Panc1 (cell line): ENCODE measurements around the gene RAB21. TPM values are rescaled to one million over a fixed set of nuclear protein-coding genes. Genes with fewer than 3 reads are reported as not detected.

Source experiments
- ATAC-seq: fragments of 200-7000 bp; cut with Tn5 transposase; 2 replicates; pipeline ENCODE4 v1.9.1; 2020; ENCODE audit warnings: mild to moderate bottlenecking, moderate library complexity
- BruUV-seq: library from RNA; stranded (reverse); fragments of 400-500 nt; replicated peaks from 2 replicates; lab custom pipeline; 2021; lab: Mats Ljungman, UMichigan
- CTCF ChIA-PET: fragments of 300-600 bp; sonication (Branson Sonifier 250); formaldehyde crosslinking; loops from one replicate; lab custom pipeline; 2022; ENCODE audit warnings: antibody characterized with exemption; lab: Charles Lee
- POLR2A ChIA-PET: fragments of 300-600 bp; sonication (Branson Sonifier 250); formaldehyde crosslinking; loops from one replicate; lab custom pipeline; 2022; ENCODE audit warnings: antibody characterized with exemption; lab: Charles Lee
- DNase-seq: peaks from one replicate; pipeline ENCODE4 v3.0.0-alpha.2; 2010; ENCODE audit warnings: low read depth, low spot score
- H3K27ac ChIP-seq: 2 replicates; pipeline ENCODE4 v1.5.1; 2011; ENCODE audit warnings: mild to moderate bottlenecking, low read length, inconsistent platforms
- H3K27me3 ChIP-seq: fragments of 200-500 bp; sonication (Bioruptor generic); 2 replicates; pipeline ENCODE4 v1.6.0; 2014; ENCODE audit warnings: low read length, inconsistent platforms; ENCODE audit not compliant: control insufficient read depth, insufficient read depth
- H3K36me3 ChIP-seq: fragments of 200-500 bp; sonication (Bioruptor generic); 2 replicates; pipeline ENCODE4 v1.5.1; 2014; ENCODE audit warnings: inconsistent platforms, mild to moderate bottlenecking, low read length, moderate library complexity; ENCODE audit not compliant: control insufficient read depth, insufficient read depth
- H3K4me1 ChIP-seq: 2 replicates; pipeline ENCODE4 v1.5.1; 2011; ENCODE audit warnings: inconsistent platforms, mild to moderate bottlenecking, low read length, moderate library complexity; ENCODE audit not compliant: control insufficient read depth, insufficient read depth
- H3K4me3 ChIP-seq, 2 experiments: 2 replicates each; pipeline ENCODE4 v1.5.1; 2011 to 2012; ENCODE audit warnings: low read depth in 2 of 2, low read length in 2 of 2, mild to moderate bottlenecking in 2 of 2, inconsistent platforms in 1 of 2, moderate library complexity in 1 of 2
- H3K9me3 ChIP-seq: fragments of 200-500 bp; sonication (Bioruptor generic); 2 replicates; pipeline ENCODE4 v1.5.1; 2014; ENCODE audit warnings: low read depth, mild to moderate bottlenecking, inconsistent platforms, low read length, moderate library complexity; ENCODE audit not compliant: control insufficient read depth, insufficient read depth
- POLR2AphosphoS5 ChIP-seq: IDR thresholded peaks from 2 replicates; pipeline ENCODE4 v1.6.1; 2012; ENCODE audit warnings: mild to moderate bottlenecking, low read depth, low read length, moderate library complexity
- SIN3A ChIP-seq: IDR thresholded peaks from 2 replicates; pipeline ENCODE4 v1.6.1; 2012; ENCODE audit warnings: low read depth, mild to moderate bottlenecking, low read length, moderate library complexity, borderline replicate concordance; ENCODE audit not compliant: insufficient read depth
- TCF7L2 ChIP-seq: IDR thresholded peaks from 2 replicates; pipeline ENCODE4 v1.6.1; 2011; ENCODE audit warnings: mild to moderate bottlenecking, low read depth, low read length, inconsistent platforms
- in situ Hi-C: cut with HindIII; loops from 2 replicates; pipeline ENCODE4 v1.10.0; 2016; ENCODE audit warnings: low sequenced_read_pairs, low pct_unique_long_range_greater_than_20kb
- intact Hi-C: fragments of 100-400 bp; cut with micrococcal nuclease; formaldehyde crosslinking; loops from one replicate; pipeline ENCODE4 v1.10.0; 2022; ENCODE audit not compliant: unreplicated experiment
- total RNA-seq: library from RNA; stranded (reverse); gene quantifications from one replicate; pipeline ENCODE4 v1.2.1, GENCODE V29; 2021; ENCODE audit not compliant: unreplicated experiment
- TF ChIP-seq, protein P1 (sequence below): fragments of 450-650 bp; IDR thresholded peaks from 2 replicates; pipeline ENCODE4 v1.5.1; 2017; ENCODE audit warnings: mild to moderate bottlenecking
- TF ChIP-seq, protein P2 (sequence below), 2 experiments: IDR thresholded peaks; 2 replicates each; pipeline ENCODE4 v1.6.1; 2011 to 2012; ENCODE audit warnings: low read depth in 2 of 2, control low read depth in 1 of 2, low read length in 1 of 2, mild to moderate bottlenecking in 1 of 2, moderate library complexity in 1 of 2; ENCODE audit not compliant: insufficient read depth in 1 of 2

The RAB21 gene
- total RNA-seq, 1 experiment from 2014 or later: 57.2 TPM

DNA sequence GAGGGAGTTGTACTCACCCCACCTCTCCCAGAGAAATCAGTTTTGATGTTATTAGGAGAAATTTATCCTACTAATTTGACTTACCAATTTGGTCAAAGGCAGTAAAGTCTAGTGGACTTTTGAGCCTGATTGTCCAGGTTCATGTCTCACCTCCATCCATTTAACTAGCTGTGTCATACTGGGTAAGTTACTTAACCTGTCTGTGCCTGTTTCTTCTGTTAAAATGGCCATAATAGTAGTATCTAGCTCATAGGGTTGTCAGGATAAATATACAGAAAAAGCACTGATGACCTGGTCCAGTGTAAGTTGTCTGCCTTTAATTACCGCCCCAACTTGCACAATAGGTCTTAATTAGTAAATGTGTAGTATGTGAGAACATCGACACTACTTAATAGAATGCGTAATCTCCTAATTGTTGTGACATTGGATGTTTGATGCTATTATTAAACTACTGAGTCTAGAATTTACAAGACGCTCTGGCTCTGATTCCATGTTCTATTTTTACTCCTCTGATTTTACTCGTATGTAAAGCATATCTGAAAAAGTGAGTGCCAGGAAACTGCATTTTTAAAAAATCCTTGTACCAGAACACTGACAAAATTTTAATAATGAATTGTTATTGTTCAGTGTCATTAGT, 1.5 kb downstream of the RAB21 start:
- intact Hi-C loops (no loop called here), in situ Hi-C loops (no loop called here)
- Histone ChIP-seq H3K4me3 (peak overlapping the region; percentile 85 to 95), H3K4me1 (peaks cover 7% of the 10 kb centered on the region), H3K27me3 (no peaks in the 10 kb centered on the region), H3K36me3 (peaks cover 3% of the 10 kb centered on the region; the same call in 1 of the 2 replicates), H3K27ac (peak overlapping the region; percentile 90), H3K9me3 (peaks cover 36% of the 10 kb centered on the region; the same call in 1 of the 2 replicates)
- no peak for DNase-seq
- ChIA-PET POLR2A (no interaction called here), CTCF (no interaction called here)
- ATAC-seq: no peak
- TF ChIP-seq, protein P1, sequence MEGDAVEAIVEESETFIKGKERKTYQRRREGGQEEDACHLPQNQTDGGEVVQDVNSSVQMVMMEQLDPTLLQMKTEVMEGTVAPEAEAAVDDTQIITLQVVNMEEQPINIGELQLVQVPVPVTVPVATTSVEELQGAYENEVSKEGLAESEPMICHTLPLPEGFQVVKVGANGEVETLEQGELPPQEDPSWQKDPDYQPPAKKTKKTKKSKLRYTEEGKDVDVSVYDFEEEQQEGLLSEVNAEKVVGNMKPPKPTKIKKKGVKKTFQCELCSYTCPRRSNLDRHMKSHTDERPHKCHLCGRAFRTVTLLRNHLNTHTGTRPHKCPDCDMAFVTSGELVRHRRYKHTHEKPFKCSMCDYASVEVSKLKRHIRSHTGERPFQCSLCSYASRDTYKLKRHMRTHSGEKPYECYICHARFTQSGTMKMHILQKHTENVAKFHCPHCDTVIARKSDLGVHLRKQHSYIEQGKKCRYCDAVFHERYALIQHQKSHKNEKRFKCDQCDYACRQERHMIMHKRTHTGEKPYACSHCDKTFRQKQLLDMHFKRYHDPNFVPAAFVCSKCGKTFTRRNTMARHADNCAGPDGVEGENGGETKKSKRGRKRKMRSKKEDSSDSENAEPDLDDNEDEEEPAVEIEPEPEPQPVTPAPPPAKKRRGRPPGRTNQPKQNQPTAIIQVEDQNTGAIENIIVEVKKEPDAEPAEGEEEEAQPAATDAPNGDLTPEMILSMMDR: no peak
- TF ChIP-seq SIN3A: no peak
- BruUV-seq: TSS peak; percentile 67

GRCh38 chr12:71759941-71760340, 5.3 kb downstream of the RAB21 start:
- peaks cover 4% of the 10 kb centered on the region; the same call in 1 of the 2 replicates for H3K4me1 ChIP-seq
- intact Hi-C loops (no loop called here), in situ Hi-C loops (no loop called here)
- DNase-seq (no peak), ATAC-seq (no peak)
- no peak overlapping the region for H3K27ac ChIP-seq
- no TSS peak for BruUV-seq
- H3K27me3 ChIP-seq: no peaks in the 10 kb centered on the region
- H3K4me3 ChIP-seq: no peak overlapping the region
- POLR2A ChIA-PET: no interaction called here
- CTCF ChIA-PET: no interaction called here
- peaks cover 60% of the 10 kb centered on the region; the same call in 1 of the 2 replicates for H3K9me3 ChIP-seq
- H3K36me3 ChIP-seq: peaks cover 3% of the 10 kb centered on the region; the same call in 1 of the 2 replicates
- TF ChIP-seq, protein P1: no peak
- TF ChIP-seq, protein P2, sequence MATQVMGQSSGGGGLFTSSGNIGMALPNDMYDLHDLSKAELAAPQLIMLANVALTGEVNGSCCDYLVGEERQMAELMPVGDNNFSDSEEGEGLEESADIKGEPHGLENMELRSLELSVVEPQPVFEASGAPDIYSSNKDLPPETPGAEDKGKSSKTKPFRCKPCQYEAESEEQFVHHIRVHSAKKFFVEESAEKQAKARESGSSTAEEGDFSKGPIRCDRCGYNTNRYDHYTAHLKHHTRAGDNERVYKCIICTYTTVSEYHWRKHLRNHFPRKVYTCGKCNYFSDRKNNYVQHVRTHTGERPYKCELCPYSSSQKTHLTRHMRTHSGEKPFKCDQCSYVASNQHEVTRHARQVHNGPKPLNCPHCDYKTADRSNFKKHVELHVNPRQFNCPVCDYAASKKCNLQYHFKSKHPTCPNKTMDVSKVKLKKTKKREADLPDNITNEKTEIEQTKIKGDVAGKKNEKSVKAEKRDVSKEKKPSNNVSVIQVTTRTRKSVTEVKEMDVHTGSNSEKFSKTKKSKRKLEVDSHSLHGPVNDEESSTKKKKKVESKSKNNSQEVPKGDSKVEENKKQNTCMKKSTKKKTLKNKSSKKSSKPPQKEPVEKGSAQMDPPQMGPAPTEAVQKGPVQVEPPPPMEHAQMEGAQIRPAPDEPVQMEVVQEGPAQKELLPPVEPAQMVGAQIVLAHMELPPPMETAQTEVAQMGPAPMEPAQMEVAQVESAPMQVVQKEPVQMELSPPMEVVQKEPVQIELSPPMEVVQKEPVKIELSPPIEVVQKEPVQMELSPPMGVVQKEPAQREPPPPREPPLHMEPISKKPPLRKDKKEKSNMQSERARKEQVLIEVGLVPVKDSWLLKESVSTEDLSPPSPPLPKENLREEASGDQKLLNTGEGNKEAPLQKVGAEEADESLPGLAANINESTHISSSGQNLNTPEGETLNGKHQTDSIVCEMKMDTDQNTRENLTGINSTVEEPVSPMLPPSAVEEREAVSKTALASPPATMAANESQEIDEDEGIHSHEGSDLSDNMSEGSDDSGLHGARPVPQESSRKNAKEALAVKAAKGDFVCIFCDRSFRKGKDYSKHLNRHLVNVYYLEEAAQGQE (IDR thresholded peaks at IDR 0.05; ENCODE audit: insufficient read depth in 1 of 2, low read depth in 2 of 2, low read length in 1 of 2): no peak
- no peak for TF ChIP-seq SIN3A
- TF ChIP-seq TCF7L2: no peak
- TF ChIP-seq POLR2AphosphoS5: no peak
